ENCODE results near the gene NPIPB2.

Gene NPIPB2

GRCh38 chr16:11896486-11897176 is 45.2 kb downstream of the NPIPB2 start:
- no peak for FAIRE-seq

GRCh38 chr16:11893571-11893970 is 48.3 kb downstream of the NPIPB2 start:
- no peak for FAIRE-seq

- FAIRE-seq: no peak
Measured at GRCh38 chr16:11892761-11893160, 49.1 kb downstream of the NPIPB2 start.

GRCh38 chr16:11890231-11890965 is 51.4 kb downstream of the NPIPB2 start:
- FAIRE-seq: no peak

- no peak for FAIRE-seq
Measured at GRCh38 chr16:11886881-11887280, 55.0 kb downstream of the NPIPB2 start.

GRCh38 chr16:11884035-11884434 is 57.8 kb downstream of the NPIPB2 start:
- no peak for FAIRE-seq

GRCh38 chr16:11880007-11880406 is 61.8 kb downstream of the NPIPB2 start:
- no peak for FAIRE-seq

GRCh38 chr16:11877374-11877773 is 64.5 kb downstream of the NPIPB2 start:
- FAIRE-seq: no peak
